ENCODE data around the gene POLDIP3.

The POLDIP3 gene

DNA sequence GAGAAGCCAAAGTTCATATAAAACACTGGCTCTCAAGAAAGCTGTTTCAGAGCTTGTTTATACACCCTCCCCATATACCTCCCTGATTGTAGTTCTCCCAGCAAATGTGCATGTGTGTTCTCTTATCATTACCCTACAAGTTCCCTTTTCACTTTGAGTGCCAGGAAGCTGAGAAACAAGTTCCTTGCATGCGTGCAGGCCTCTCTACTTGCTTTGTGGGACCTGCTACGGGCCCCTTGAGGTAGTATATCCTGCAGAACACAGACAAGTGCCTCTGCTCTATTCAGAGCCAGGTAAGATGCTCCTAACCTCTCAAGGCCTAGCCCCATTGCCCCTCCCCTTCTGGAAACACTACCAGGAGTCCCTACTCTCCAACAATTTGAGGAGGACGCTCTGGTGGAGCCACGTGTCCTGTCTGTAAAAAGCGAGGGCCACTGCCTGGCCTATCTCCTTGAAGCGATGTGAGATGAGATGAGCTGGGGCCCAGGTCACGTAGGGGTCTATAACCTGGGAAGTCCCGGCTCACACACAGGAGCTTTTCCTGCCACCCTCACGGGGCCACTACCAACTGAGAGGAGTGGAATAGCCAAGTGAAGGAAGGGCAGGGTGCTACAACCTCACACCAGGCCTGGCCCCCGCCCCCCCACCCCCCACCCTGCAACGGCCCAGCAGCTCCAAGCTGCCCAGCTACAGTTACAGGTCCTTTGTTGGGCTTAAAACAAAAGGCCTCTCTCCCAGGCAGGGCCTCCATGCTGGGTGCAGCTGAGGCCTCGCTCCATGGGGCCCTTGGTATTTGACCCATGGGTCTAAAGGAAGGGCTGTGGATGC is 28.3 kb upstream of the POLDIP3 start:
- DNase-seq: no peak

DNA sequence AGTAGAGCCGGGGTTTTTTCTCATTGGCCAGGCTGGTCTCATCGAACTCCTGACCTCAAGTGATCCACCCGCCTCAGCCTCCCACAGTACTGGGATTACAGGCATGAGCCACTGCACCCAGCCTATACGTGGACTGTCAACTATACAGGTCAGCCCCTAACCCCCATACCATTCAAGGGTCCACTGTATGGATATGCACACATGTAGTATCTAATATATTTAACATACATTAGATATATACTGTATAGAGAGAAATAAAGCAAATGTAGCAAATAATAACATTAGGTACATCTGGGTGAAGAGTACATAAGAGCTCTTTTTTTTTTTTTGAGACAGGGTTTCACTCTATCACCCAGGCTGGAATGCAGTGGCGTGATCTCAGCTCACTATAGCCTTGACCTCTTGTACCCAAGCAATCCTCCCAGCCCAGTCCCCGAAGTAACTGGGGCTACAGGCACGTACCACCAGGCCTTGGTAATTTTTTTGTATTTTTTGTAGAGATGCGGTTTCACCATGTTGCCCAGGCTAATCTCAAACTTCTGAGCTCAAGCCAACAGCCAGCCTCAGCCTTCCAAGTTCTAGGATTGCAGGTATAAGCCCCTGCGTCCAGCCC is 27.2 kb upstream of the POLDIP3 start:
- no peak for DNase-seq

- no peak for DNase-seq
These were observed 25.0 kb upstream of the POLDIP3 start for GRCh38 chr22:42639541-42640241.

DNA sequence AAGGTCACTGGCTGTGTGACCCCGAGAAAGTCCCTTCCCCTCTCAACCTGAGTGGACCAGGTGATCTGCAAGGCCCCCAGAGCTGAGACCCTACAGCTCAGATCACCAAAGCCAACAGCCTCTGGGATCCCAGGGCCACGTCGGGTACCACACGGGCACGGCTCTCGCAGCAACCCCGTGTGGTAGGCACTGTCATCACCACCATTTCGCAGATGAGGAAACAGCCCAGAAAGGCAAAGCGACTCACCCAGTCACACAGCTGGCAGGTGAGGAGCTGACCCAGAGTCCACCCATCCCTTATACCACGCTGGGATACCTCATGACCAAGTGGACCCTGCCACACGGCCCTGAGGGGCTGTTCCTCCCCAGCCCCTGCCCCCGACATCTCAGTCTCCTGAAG is 22.9 kb upstream of the POLDIP3 start:
- DNase-seq: no peak

DNA sequence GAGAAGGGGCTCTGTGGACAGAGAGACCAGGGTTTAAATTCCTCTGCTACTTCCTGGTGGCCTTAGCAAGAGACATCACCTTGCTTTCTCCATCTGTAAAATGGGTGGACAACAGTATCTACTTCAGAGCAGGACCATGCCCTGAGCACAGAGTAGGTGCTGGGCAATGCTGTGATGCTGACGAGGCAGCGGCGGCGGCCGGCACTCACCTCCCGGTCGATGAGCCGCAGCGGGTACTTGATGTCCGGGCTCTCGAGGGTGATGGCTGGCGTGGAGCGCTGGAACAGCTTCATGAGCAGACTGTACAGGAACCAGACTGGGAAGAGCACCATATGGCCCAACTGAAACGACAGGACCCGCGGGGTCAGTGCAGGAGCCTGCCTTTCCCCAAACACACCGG is 21.8 kb upstream of the POLDIP3 start:
- no peak for DNase-seq

- no peak for DNase-seq
These were observed 20.8 kb upstream of the POLDIP3 start for GRCh38 chr22:42635531-42635930.

- no peak for DNase-seq
These were observed 18.3 kb upstream of the POLDIP3 start for GRCh38 chr22:42633013-42633412.

- DNase-seq: no peak
These were observed 17.4 kb upstream of the POLDIP3 start for GRCh38 chr22:42632096-42632495.

- no peak for DNase-seq
These were observed 16.4 kb upstream of the POLDIP3 start for GRCh38 chr22:42630901-42631602.

- no peak for DNase-seq
These were observed 15.5 kb upstream of the POLDIP3 start for GRCh38 chr22:42630211-42630610.

GRCh38 chr22:42627981-42628380 is 13.3 kb upstream of the POLDIP3 start:
- DNase-seq: no peak

- no peak for DNase-seq
These were observed 12.4 kb upstream of the POLDIP3 start for GRCh38 chr22:42626951-42627625.

DNA sequence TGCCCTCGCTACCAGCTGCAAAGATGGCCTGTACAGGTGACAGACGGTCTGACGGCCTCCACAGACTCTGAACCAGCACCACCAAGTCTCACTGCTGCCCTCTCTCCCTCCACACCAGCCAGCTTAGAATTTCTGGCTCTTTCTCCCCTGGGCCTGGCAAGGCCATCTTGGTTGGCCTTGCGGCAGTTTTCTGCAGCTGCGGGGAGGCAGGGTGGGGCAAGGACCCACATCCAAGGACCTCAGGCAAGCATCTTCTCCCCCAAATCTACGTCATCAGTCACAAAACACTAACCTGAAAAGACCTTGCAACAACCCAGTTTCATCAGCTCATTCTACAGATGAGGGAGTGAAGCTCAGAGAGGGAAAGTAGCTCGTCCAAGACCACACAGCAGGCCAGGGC is 11.7 kb upstream of the POLDIP3 start:
- DNase-seq: no peak

DNA sequence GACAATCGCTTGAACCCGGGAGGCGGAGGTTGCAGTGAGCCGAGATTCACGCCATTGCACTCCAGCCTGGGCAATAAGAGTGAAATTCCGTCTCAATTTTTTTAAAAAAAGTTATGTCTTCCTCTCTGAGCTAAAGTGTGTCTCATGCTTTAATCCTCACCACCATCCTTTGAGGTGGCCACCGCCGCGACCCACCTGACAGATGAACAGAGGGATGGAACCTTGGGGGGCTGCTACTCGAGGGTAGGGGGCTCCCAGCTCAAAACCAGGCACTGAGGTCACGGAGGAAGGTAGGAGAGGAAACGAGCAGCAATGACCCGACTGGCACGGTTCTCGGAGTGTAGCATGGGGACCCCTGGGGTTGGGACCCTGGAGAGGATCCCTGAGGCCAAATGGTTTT is 10.7 kb upstream of the POLDIP3 start:
- DNase-seq: no peak

- DNase-seq: no peak
These were observed 9.9 kb upstream of the POLDIP3 start for GRCh38 chr22:42624551-42625106.

DNA sequence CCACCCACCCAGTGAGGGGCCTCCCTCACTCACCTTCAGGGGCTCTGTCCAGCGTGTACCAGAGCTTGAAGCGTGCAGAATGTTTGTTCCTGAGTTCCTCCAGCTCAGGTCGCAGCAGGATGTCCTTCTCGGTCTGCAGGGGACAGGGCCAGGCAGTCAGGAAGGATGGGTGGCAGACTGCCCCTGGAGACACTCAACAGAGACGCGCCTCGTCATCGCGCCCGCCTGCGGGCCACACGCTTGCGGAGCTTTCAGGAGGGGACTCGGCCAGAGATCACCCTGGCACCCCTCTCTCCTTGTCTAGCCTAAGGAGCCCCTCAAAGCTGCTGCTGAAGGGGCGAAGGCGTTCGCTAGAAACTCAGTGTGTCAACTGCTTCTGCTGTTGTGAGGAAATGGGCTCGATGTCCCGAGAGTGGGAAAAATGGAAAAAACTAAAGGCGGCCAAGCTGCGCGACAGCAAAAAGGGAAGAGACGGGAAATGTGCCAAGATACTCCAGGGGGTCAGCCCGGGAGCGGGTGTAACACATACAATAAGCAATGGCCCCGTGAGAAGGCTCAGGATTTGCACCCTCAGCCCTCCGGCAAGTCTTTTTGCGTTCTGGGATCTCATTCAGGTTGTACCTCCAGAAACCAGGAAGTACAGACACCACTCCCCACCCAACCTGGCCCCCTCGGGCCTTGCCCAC is 9.2 kb upstream of the POLDIP3 start:
- DNase-seq: no peak

- no peak for DNase-seq
These were observed 8.6 kb upstream of the POLDIP3 start for GRCh38 chr22:42623301-42623751.

- DNase-seq: no peak
These were observed 7.5 kb upstream of the POLDIP3 start for GRCh38 chr22:42622061-42622710.

- peak; percentile 80 for DNase-seq
These were observed 6.9 kb upstream of the POLDIP3 start for GRCh38 chr22:42621505-42622002.

GRCh38 chr22:42620084-42620483 is 5.4 kb upstream of the POLDIP3 start:
- DNase-seq: no peak
